Vagina (tissue), 2 donors: ENCODE results near the gene MMADHC.
"Not testable (repeated sequence)": the region's sequence is repeated elsewhere in the genome, so short reads cannot be mapped to it uniquely, and the experiment has no call there.

Experiments
- CTCF ChIP-seq, 3 experiments: fragments of 450-650 bp in 2 of 3; fragments of 200-600 bp in 1 of 3; sonication (generic) in 1 of 3; IDR thresholded peaks; one replicate each; pipeline ENCODE4 v1.5.1; 2017 to 2019; ENCODE audit warnings: antibody characterized with exemption in 3 of 3, mild to moderate bottlenecking in 2 of 3, moderate library complexity in 2 of 3
- POLR2A ChIP-seq, 2 donors: fragments of 450-650 bp; IDR thresholded peaks; one replicate each; pipeline ENCODE4 v1.6.1; 2017; ENCODE audit warnings: antibody characterized with exemption in 2 of 2, mild to moderate bottlenecking in 2 of 2, moderate library complexity in 2 of 2

GRCh38 chr2:149565625-149566024 lies 21.9 kb downstream of the MMADHC start:
- TF ChIP-seq POLR2A, CTCF (IDR thresholded peaks at IDR 0.05): not testable (repeated sequence)
